KMS-11 (cell line): ENCODE data around the gene CYP27C1.

Experiments used
- H2AFZ ChIP-seq: fragments of 200-600 bp; sonication (generic); 2 replicates; pipeline ENCODE4 v1.6.1; 2016; ENCODE audit warnings: antibody characterized with exemption, mixed run types, low read depth
- H3K27ac ChIP-seq: fragments of 200-600 bp; sonication (generic); 2 replicates; pipeline ENCODE4 v1.6.1; 2016; ENCODE audit warnings: mild to moderate bottlenecking, mixed run types
- H3K27me3 ChIP-seq: fragments of 200-600 bp; sonication (generic); 2 replicates; pipeline ENCODE4 v1.6.1; 2017; ENCODE audit warnings: mild to moderate bottlenecking, low read depth, mixed run types, moderate library complexity; ENCODE audit not compliant: insufficient read depth
- H3K36me3 ChIP-seq: fragments of 200-600 bp; sonication (generic); 2 replicates; pipeline ENCODE4 v1.6.1; 2017; ENCODE audit warnings: mild to moderate bottlenecking, mixed run types; ENCODE audit not compliant: insufficient read depth
- H3K4me1 ChIP-seq: fragments of 200-600 bp; sonication (generic); 2 replicates; pipeline ENCODE4 v1.6.1; 2016; ENCODE audit warnings: mild to moderate bottlenecking, low read depth, mixed run types; ENCODE audit not compliant: poor library complexity, severe bottlenecking
- H3K4me2 ChIP-seq: fragments of 200-600 bp; sonication (generic); 2 replicates; pipeline ENCODE4 v1.7.0; 2016; ENCODE audit warnings: mild to moderate bottlenecking, mixed run types
- H3K4me3 ChIP-seq: fragments of 200-600 bp; sonication (generic); IDR thresholded peaks from 2 replicates; pipeline ENCODE4 v1.6.1; 2017; ENCODE audit warnings: low read depth, low read length, mixed read lengths; ENCODE audit not compliant: insufficient read depth
- H3K79me2 ChIP-seq: fragments of 200-600 bp; sonication (generic); 2 replicates; pipeline ENCODE4 v1.6.1; 2016; ENCODE audit warnings: low read depth, mixed run types; ENCODE audit not compliant: insufficient read depth
- H3K9ac ChIP-seq: fragments of 200-600 bp; sonication (generic); 2 replicates; pipeline ENCODE4 v1.6.1; 2016; ENCODE audit warnings: mild to moderate bottlenecking, mixed run types
- H4K20me1 ChIP-seq: fragments of 200-600 bp; sonication (generic); 2 replicates; pipeline ENCODE4 v1.6.1; 2016; ENCODE audit warnings: mild to moderate bottlenecking, mixed run types; ENCODE audit not compliant: insufficient read depth
- TF ChIP-seq, protein P1 (sequence below): fragments of 200-600 bp; sonication (generic); conservative IDR thresholded peaks from 2 replicates; pipeline ENCODE4 v1.6.1; 2017; ENCODE audit warnings: low read depth, mild to moderate bottlenecking, antibody characterized with exemption, low read length, moderate library complexity, mixed read lengths

The CYP27C1 gene

DNA sequence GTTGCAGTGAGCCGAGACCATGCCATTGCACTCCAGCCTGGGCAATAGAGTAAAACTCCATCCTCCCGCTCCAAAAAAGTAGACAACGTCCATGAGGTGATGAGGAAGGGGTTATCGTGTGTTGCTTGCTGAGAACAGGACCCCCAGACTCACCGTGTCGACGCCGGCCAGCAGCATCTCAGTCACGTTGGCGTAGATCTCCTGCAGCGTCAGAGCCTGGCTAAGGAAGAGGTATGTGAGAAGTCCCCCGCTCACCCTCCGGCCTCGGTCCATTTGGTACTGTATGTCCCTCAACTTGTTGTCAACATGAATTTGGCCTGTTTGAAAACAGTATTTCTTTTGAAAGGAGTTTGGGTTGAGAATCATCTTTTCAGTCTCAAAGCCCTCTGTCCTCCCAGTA lies 20.9 kb downstream of the CYP27C1 start:
- no peak overlapping the region for H3K4me3 ChIP-seq
- TF ChIP-seq, protein P1, sequence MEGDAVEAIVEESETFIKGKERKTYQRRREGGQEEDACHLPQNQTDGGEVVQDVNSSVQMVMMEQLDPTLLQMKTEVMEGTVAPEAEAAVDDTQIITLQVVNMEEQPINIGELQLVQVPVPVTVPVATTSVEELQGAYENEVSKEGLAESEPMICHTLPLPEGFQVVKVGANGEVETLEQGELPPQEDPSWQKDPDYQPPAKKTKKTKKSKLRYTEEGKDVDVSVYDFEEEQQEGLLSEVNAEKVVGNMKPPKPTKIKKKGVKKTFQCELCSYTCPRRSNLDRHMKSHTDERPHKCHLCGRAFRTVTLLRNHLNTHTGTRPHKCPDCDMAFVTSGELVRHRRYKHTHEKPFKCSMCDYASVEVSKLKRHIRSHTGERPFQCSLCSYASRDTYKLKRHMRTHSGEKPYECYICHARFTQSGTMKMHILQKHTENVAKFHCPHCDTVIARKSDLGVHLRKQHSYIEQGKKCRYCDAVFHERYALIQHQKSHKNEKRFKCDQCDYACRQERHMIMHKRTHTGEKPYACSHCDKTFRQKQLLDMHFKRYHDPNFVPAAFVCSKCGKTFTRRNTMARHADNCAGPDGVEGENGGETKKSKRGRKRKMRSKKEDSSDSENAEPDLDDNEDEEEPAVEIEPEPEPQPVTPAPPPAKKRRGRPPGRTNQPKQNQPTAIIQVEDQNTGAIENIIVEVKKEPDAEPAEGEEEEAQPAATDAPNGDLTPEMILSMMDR = no peak
- no peak overlapping the region for H3K27ac ChIP-seq
- H3K36me3 ChIP-seq = no peaks in the 10 kb centered on the region
- no peaks in the 10 kb centered on the region for H4K20me1 ChIP-seq
- H3K27me3 ChIP-seq = no peaks in the 10 kb centered on the region
- no peak overlapping the region for H3K4me2 ChIP-seq
- H3K9ac ChIP-seq = no peak overlapping the region
- no peaks in the 10 kb centered on the region for H3K4me1 ChIP-seq
- no peaks in the 10 kb centered on the region for H3K79me2 ChIP-seq
- H2AFZ ChIP-seq = no peak overlapping the region

DNA sequence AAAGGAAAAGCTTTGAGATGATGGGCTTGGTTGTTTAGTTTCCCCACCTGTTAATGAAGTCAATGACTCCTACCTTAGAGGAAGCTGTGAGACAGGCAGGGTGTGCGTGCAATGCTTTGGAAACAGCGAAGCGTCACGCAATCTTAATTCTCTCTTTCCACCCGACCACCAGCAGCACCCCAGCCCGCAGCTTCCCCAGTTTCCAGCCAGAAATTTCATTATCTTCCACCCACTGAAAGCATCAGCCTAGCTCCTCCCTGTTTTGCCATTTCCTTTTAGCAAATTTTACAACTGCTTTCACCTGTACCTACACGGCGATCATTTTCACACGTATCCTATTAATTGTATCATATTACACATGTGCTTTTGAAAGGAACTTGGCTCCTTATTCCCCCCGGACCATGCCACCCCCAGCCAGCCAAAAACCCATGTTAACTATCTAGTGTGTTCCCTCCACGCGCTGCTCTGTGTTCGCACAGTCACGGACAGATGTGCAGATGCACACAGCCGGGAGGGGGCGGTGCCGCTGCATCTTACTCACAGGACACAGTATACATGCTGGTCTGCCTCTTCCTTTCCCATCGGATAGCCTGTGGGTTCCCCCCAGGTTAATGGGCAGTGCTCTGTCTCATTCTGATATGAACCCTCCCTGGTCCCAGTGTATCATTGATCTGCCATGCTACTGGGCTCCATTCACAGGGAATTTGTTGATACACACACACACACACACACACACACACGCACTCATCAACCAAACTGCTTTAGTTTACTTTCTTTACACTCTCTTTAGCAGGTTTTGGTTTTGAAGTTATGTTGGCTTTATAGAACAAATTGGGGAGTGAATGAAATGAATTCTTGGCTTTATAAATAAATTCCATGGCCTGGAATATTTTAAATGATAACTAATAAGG lies 22.4 kb downstream of the CYP27C1 start:
- H3K27me3 ChIP-seq = no peaks in the 10 kb centered on the region
- TF ChIP-seq, protein P1 = no peak
- no peaks in the 10 kb centered on the region for H3K36me3 ChIP-seq
- H4K20me1 ChIP-seq = no peaks in the 10 kb centered on the region
- no peak overlapping the region for H3K27ac ChIP-seq
- no peaks in the 10 kb centered on the region for H3K4me1 ChIP-seq
- H3K4me3 ChIP-seq = no peak overlapping the region
- H2AFZ ChIP-seq = no peak overlapping the region
- H3K4me2 ChIP-seq = no peak overlapping the region
- no peak overlapping the region for H3K9ac ChIP-seq
- no peaks in the 10 kb centered on the region for H3K79me2 ChIP-seq

DNA sequence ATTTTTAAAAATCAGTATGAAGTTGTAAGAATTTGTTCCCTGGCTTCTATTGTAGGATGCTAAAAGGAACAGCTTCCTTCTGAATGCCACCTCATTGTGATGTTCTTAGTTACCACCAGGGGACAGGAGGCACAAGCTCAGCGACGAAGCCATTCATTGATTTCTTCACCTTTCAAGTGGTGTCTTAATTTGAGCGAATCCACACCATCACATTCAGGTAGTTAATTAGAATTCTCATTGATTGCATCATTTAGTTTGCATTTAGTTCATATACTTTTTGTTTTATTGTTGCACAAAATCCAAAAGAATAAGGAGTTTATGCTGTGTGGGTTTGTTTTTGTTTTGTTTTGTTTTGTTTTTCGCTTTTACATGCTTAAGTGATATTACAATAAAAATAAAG lies 23.1 kb downstream of the CYP27C1 start:
- Histone ChIP-seq H3K4me2 (no peak overlapping the region), H2AFZ (no peak overlapping the region), H3K4me1 (no peaks in the 10 kb centered on the region), H4K20me1 (no peaks in the 10 kb centered on the region), H3K9ac (no peak overlapping the region), H3K36me3 (no peaks in the 10 kb centered on the region), H3K27me3 (no peaks in the 10 kb centered on the region), H3K79me2 (no peaks in the 10 kb centered on the region), H3K4me3 (no peak overlapping the region), H3K27ac (no peak overlapping the region)
- TF ChIP-seq, protein P1 = peak; percentile 28; the same call in 1 of the 2 replicates

DNA sequence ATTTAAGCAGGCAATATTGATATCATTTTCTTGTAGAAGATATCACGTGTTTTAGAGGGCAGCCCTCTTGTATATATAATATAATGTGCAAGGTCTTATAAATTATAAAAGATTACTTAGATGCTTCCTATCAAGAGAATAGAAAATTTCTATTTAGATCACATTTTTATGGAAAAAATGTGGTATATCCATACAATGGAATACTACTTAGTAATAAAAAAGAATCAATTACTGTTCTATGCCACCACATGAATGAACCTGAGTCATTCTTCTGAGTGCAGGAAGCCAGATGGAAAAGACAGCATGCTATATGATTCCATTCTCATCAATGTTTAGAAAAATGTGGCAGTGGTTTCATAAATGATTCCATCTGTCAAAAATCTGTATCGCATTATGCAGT lies 23.6 kb downstream of the CYP27C1 start:
- Histone ChIP-seq H3K4me2 (no peak overlapping the region), H3K9ac (no peak overlapping the region), H3K27me3 (no peaks in the 10 kb centered on the region), H2AFZ (no peak overlapping the region), H3K79me2 (no peaks in the 10 kb centered on the region), H3K4me1 (no peaks in the 10 kb centered on the region), H3K27ac (no peak overlapping the region), H4K20me1 (no peaks in the 10 kb centered on the region), H3K4me3 (no peak overlapping the region), H3K36me3 (no peaks in the 10 kb centered on the region)
- TF ChIP-seq, protein P1 = no peak
